GM23248 (cell line): Measurements from ENCODE around the gene NCAPD2. TPM values are rescaled to one million over a fixed set of nuclear protein-coding genes. Genes with fewer than 3 reads are reported as not detected.

ENCODE experiments used
- DNase-seq: peaks from one replicate; pipeline ENCODE4 v3.0.0-alpha.2; 2015
- H2AFZ ChIP-seq: fragments of 200-600 bp; sonication (generic); 2 replicates; pipeline ENCODE4 v1.6.1; 2016; ENCODE audit warnings: antibody characterized with exemption
- H3F3A ChIP-seq: fragments of 200-600 bp; sonication (generic); 2 replicates; pipeline ENCODE4 v1.6.1; 2016; ENCODE audit warnings: mild to moderate bottlenecking, antibody characterized with exemption, mixed run types; ENCODE audit not compliant: insufficient read depth
- H3K27ac ChIP-seq: fragments of 200-600 bp; sonication (generic); 2 replicates; pipeline ENCODE4 v1.5.1; 2016; ENCODE audit warnings: mild to moderate bottlenecking
- H3K27me3 ChIP-seq: fragments of 200-600 bp; sonication (generic); replicated peaks from 2 replicates; pipeline ENCODE4 v1.6.1; 2016; ENCODE audit warnings: mild to moderate bottlenecking; ENCODE audit not compliant: insufficient read depth
- H3K36me3 ChIP-seq: fragments of 200-600 bp; sonication (generic); 2 replicates; pipeline ENCODE4 v1.6.1; 2016; ENCODE audit warnings: low read depth, mild to moderate bottlenecking
- H3K4me1 ChIP-seq: fragments of 200-600 bp; sonication (generic); 2 replicates; pipeline ENCODE4 v1.6.1; 2016; ENCODE audit warnings: mild to moderate bottlenecking; ENCODE audit not compliant: insufficient read depth
- H3K4me2 ChIP-seq: fragments of 200-600 bp; sonication (generic); one replicate; pipeline ENCODE4 v1.6.1; 2016; ENCODE audit warnings: mild to moderate bottlenecking; ENCODE audit not compliant: unreplicated experiment
- H3K4me3 ChIP-seq: fragments of 200-600 bp; sonication (generic); 2 replicates; pipeline ENCODE4 v1.5.1; 2016; ENCODE audit warnings: mild to moderate bottlenecking
- H3K79me2 ChIP-seq: fragments of 200-600 bp; sonication (generic); 2 replicates; pipeline ENCODE4 v1.6.1; 2016; ENCODE audit warnings: mild to moderate bottlenecking; ENCODE audit not compliant: insufficient read depth
- H3K9ac ChIP-seq: fragments of 200-600 bp; sonication (generic); 2 replicates; pipeline ENCODE4 v1.6.1; 2016; ENCODE audit warnings: mild to moderate bottlenecking
- H3K9me2 ChIP-seq: fragments of 200-600 bp; sonication (generic); 2 replicates; pipeline ENCODE4 v1.6.1; 2016; ENCODE audit warnings: mixed run types, mild to moderate bottlenecking, moderate library complexity; ENCODE audit not compliant: insufficient read depth
- H3K9me3 ChIP-seq: fragments of 200-600 bp; sonication (generic); one replicate; pipeline ENCODE4 v1.6.1; 2017; ENCODE audit warnings: low read depth
- H4K20me1 ChIP-seq: fragments of 200-600 bp; sonication (generic); 2 replicates; pipeline ENCODE4 v1.6.0; 2016; ENCODE audit not compliant: insufficient read depth
- EZH2 ChIP-seq: fragments of 200-600 bp; sonication (generic); IDR thresholded peaks from 2 replicates; pipeline ENCODE4 v1.6.1; 2018; ENCODE audit warnings: antibody characterized with exemption, mild to moderate bottlenecking; ENCODE audit not compliant: insufficient read depth, poor library complexity, severe bottlenecking
- EZH2phosphoT487 ChIP-seq: fragments of 200-600 bp; sonication (generic); IDR thresholded peaks from 2 replicates; pipeline ENCODE4 v1.6.1; 2018; ENCODE audit warnings: antibody characterized with exemption, moderate library complexity, mild to moderate bottlenecking, low read depth; ENCODE audit not compliant: insufficient read depth
- WGBS, 2 experiments: methylation state at CpG; one replicate each; pipeline ENCODE4 v1.1.6; 2015 to 2017; ENCODE audit warnings: low lambda C conversion rate in 2 of 2, low coverage in 1 of 2; ENCODE audit errors: missing lambda C conversion rate in 2 of 2; 5-methylcytosine and 5-hydroxymethylcytosine counted together
- in situ Hi-C: fragments of 300-500 bp; cut with MboI; formaldehyde crosslinking; loops from 2 replicates; pipeline ENCODE4 v1.15.0; 2020
- polyA plus RNA-seq: library from polyadenylated mRNA; unstranded; fragments of >200 nt; fragmentation: Nextera tagmentation; extraction: Ambion mirVana; gene quantifications from 2 replicates; pipeline ENCODE4 v1.2.1, GENCODE V29; 2016
- total RNA-seq: library from RNA; depleted of rRNA; stranded (reverse); fragments of >200 nt; shearing (Covaris generic); gene quantifications from 2 replicates; pipeline ENCODE4 v1.2.3, GENCODE V29; 2014

The NCAPD2 gene
- total and polyA plus RNA-seq, 2 experiments from 2014 or later: 15.5 to 26.3 TPM

- DNase-seq: peak; percentile 50
- Histone ChIP-seq H3F3A (peaks cover 74% of the 10 kb centered on the region), H3K4me2 (peak overlapping the region; percentile 44), H3K9me3 (no peaks in the 10 kb centered on the region), H3K27ac (peak overlapping the region; percentile 96), H3K9me2 (no peaks in the 10 kb centered on the region), H3K79me2 (peaks cover 69% of the 10 kb centered on the region), H3K4me1 (peaks cover 34% of the 10 kb centered on the region), H4K20me1 (peaks cover 13% of the 10 kb centered on the region), H3K9ac (peak overlapping the region; percentile 96), H3K36me3 (peaks cover 30% of the 10 kb centered on the region), H2AFZ (no peak overlapping the region), H3K4me3 (peak overlapping the region; percentile 96; the same call in 1 of the 2 replicates), H3K27me3 (no peaks in the 10 kb centered on the region)
- in situ Hi-C loops: no loop called here
- TF ChIP-seq EZH2 (no peak), EZH2phosphoT487 (no peak)
- WGBS, 2 experiments: 61 to 65% methylated on average over 24 of the region's 24 CpGs
Measured at GRCh38 chr12:6538420-6539313, 44.8 kb downstream of the NCAPD2 start.

GRCh38 chr12:6539314-6539682 is 45.4 kb downstream of the NCAPD2 start:
- Histone ChIP-seq H4K20me1 (peaks cover 13% of the 10 kb centered on the region), H3K27me3 (no peaks in the 10 kb centered on the region), H3K9ac (peak overlapping the region; percentile 96; the same call in 1 of the 2 replicates), H3K27ac (peak overlapping the region; percentile 96), H3K79me2 (peaks cover 75% of the 10 kb centered on the region), H2AFZ (no peak overlapping the region), H3K36me3 (peaks cover 30% of the 10 kb centered on the region), H3K4me3 (no peak overlapping the region), H3F3A (peaks cover 74% of the 10 kb centered on the region), H3K9me3 (no peaks in the 10 kb centered on the region), H3K4me1 (peaks cover 34% of the 10 kb centered on the region), H3K4me2 (no peak overlapping the region), H3K9me2 (no peaks in the 10 kb centered on the region)
- WGBS, 2 experiments: 70 to 71% methylated on average over 5 of the region's 5 CpGs
- in situ Hi-C loops: no loop called here
- TF ChIP-seq EZH2: no peak
- no peak for TF ChIP-seq EZH2phosphoT487
- peak; percentile 24 for DNase-seq

- peak overlapping the region; percentile 68 for H3K9ac ChIP-seq
- H3K9me2 ChIP-seq: no peaks in the 10 kb centered on the region
- peaks cover 30% of the 10 kb centered on the region for H3K36me3 ChIP-seq
- peak overlapping the region; percentile 96 for H3K27ac ChIP-seq
- no peaks in the 10 kb centered on the region for H3K9me3 ChIP-seq
- H3K79me2 ChIP-seq: peaks cover 75% of the 10 kb centered on the region
- H2AFZ ChIP-seq: no peak overlapping the region
- no peak for TF ChIP-seq EZH2
- no peak for TF ChIP-seq EZH2phosphoT487
- no peaks in the 10 kb centered on the region for H3K27me3 ChIP-seq
- peak; percentile 38 for DNase-seq
- no peak overlapping the region for H3K4me3 ChIP-seq
- peak overlapping the region; percentile 76 for H3K4me2 ChIP-seq
- H3K4me1 ChIP-seq: peaks cover 34% of the 10 kb centered on the region
- peaks cover 13% of the 10 kb centered on the region for H4K20me1 ChIP-seq
- WGBS, 2 experiments: 84% methylated on average over 14 of the region's 14 CpGs
- in situ Hi-C loops: no loop called here
- H3F3A ChIP-seq: peaks cover 74% of the 10 kb centered on the region
Measured at GRCh38 chr12:6539707-6540134, 45.8 kb downstream of the NCAPD2 start.

GRCh38 chr12:6540181-6540877 is 46.4 kb downstream of the NCAPD2 start:
- no peaks in the 10 kb centered on the region for H3K9me2 ChIP-seq
- no peaks in the 10 kb centered on the region for H3K9me3 ChIP-seq
- H3K4me1 ChIP-seq: peaks cover 34% of the 10 kb centered on the region
- in situ Hi-C loops: no loop called here
- peak overlapping the region; percentile 76 for H3K4me2 ChIP-seq
- H3K4me3 ChIP-seq: peak overlapping the region; percentile 47
- H3K9ac ChIP-seq: peak overlapping the region; percentile 68
- peaks cover 13% of the 10 kb centered on the region for H4K20me1 ChIP-seq
- H3F3A ChIP-seq: peaks cover 72% of the 10 kb centered on the region
- H3K36me3 ChIP-seq: peaks cover 30% of the 10 kb centered on the region
- DNase-seq: peak; percentile 99
- TF ChIP-seq EZH2phosphoT487 (no peak), EZH2 (no peak)
- H3K79me2 ChIP-seq: peaks cover 74% of the 10 kb centered on the region
- peak overlapping the region; percentile 96 for H3K27ac ChIP-seq
- H2AFZ ChIP-seq: no peak overlapping the region
- 8 to 11% methylated on average over 34 to 35 of the region's 35 CpGs for WGBS, 2 experiments
- H3K27me3 ChIP-seq: no peaks in the 10 kb centered on the region
